K562 (cell line): ENCODE data around the gene ENG. TPM values are rescaled to one million over a fixed set of nuclear protein-coding genes. Genes with fewer than 3 reads are reported as not detected.

Source experiments
- BHLHE40 ChIP-seq: IDR thresholded peaks from 2 replicates; pipeline ENCODE4 v1.6.1; 2011; ENCODE audit warnings: low read length, improper control_type of control experiment
- FOXJ3 ChIP-seq: sonication (generic); formaldehyde crosslinking; IDR thresholded peaks from 2 replicates; pipeline ENCODE4 v1.4.0; 2020; ENCODE audit warnings: mild to moderate bottlenecking, missing genetic modification reagents
- FOXK2 ChIP-seq, 2 experiments: fragments of 450-650 bp; IDR thresholded peaks in 1 of 2; conservative IDR thresholded peaks in 1 of 2; 2 replicates each; pipeline ENCODE4 v1.6.1; 2016; ENCODE audit warnings: low read depth in 2 of 2, mild to moderate bottlenecking in 1 of 2
- FOXM1 ChIP-seq, 2 experiments: fragments of 450-650 bp in 1 of 2; sonication (generic) in 1 of 2; formaldehyde crosslinking in 1 of 2; IDR thresholded peaks; 2 replicates each; pipeline versions ENCODE4 v1.6.1 to v1.9.0; 2017 to 2022; ENCODE audit warnings: low read depth in 2 of 2, mild to moderate bottlenecking in 2 of 2, missing genetic modification reagents in 1 of 2, moderate library complexity in 1 of 2
- KLF13 ChIP-seq: fragments of 450-650 bp; IDR thresholded peaks from 2 replicates; pipeline ENCODE4 v1.6.1; 2016; ENCODE audit warnings: missing genetic modification characterization, low read depth, mild to moderate bottlenecking, missing compliant biosample characterization, moderate library complexity, borderline replicate concordance
- MYNN ChIP-seq, 2 experiments: sonication (generic); formaldehyde crosslinking in 1 of 2; IDR thresholded peaks; 2 replicates each; pipeline versions ENCODE4 v1.5.0 to v1.6.1; 2016 to 2020; ENCODE audit warnings: antibody characterized with exemption in 1 of 2, missing genetic modification reagents in 1 of 2
- PCBP2 ChIP-seq: fragments of 200-400 bp; formaldehyde crosslinking; IDR thresholded peaks from 2 replicates; pipeline ENCODE4 v1.6.1; 2018; ENCODE audit warnings: low read length, low read depth, mild to moderate bottlenecking, moderate library complexity; ENCODE audit not compliant: poor library complexity, severe bottlenecking
- PML ChIP-seq: IDR thresholded peaks from 2 replicates; pipeline ENCODE4 v1.6.1; 2012; ENCODE audit warnings: low read length, inconsistent platforms
- SMC3 ChIP-seq: conservative IDR thresholded peaks from 2 replicates; pipeline ENCODE4 v1.6.1; 2011; ENCODE audit warnings: low read depth, low read length, improper control_type of control experiment; ENCODE audit not compliant: insufficient read depth
- ZC3H8 ChIP-seq: fragments of 450-650 bp; IDR thresholded peaks from 2 replicates; pipeline ENCODE4 v1.6.1; 2017
- ZNF121 ChIP-seq: sonication (generic); formaldehyde crosslinking; conservative IDR thresholded peaks from 2 replicates; pipeline ENCODE4 v1.8.0; 2022; ENCODE audit warnings: missing genetic modification reagents
- ZNF431 ChIP-seq: sonication (generic); formaldehyde crosslinking; IDR thresholded peaks from 2 replicates; pipeline ENCODE4 v1.8.0; 2022; ENCODE audit warnings: mild to moderate bottlenecking, missing genetic modification reagents
- polyA plus RNA-seq, 8 experiments: library from polyadenylated mRNA; depleted of rRNA in 4 of 8; stranded (reverse) in 5 of 8; unstranded in 3 of 8; fragments of >200 nt; fragmentation: Nextera tagmentation in 2 of 8; fragmentation: Illumina TruSeq in 1 of 8; extraction: Ambion mirVana in 2 of 8; extraction: Trizol in 1 of 8; gene quantifications; 2 replicates each; pipeline versions ENCODE4 v1.2.1 to v1.2.3, GENCODE V29; 2011 to 2014; ENCODE audit warnings: inconsistent platforms in 1 of 8, missing spikeins in 1 of 8
- total RNA-seq, 7 experiments: library from RNA; depleted of rRNA in 6 of 7; stranded (reverse); fragments of >200 nt in 6 of 7; fragmentation: Illumina TruSeq in 2 of 7; extraction: Trizol in 2 of 7; gene quantifications; 2 replicates each; pipeline versions ENCODE4 v1.2.1 to v1.2.3, GENCODE V29; 2011 to 2021; ENCODE audit warnings: low replicate concordance in 1 of 7
- TF ChIP-seq, protein P1 (sequence below): sonication (generic); formaldehyde crosslinking; IDR thresholded peaks from 2 replicates; pipeline ENCODE4 v1.5.0; 2020; ENCODE audit warnings: missing genetic modification reagents
- TF ChIP-seq, protein P2 (sequence below): fragments of 450-650 bp; IDR thresholded peaks from 2 replicates; pipeline ENCODE4 v1.6.1; 2017; ENCODE audit warnings: antibody characterized with exemption, mild to moderate bottlenecking
- TF ChIP-seq, protein P3 (sequence below): fragments of 250-450 bp; sonication (Bioruptor Pico); IDR thresholded peaks from 2 replicates; pipeline ENCODE4 v1.8.0; 2021; ENCODE audit warnings: moderate library complexity, mild to moderate bottlenecking, inconsistent platforms
- TF ChIP-seq, protein P4 (sequence below): IDR thresholded peaks from 2 replicates; pipeline ENCODE4 v1.6.1; 2016; ENCODE audit warnings: missing genetic modification characterization, missing compliant biosample characterization
- TF ChIP-seq, protein P5 (sequence below): fragments of 450-650 bp; IDR thresholded peaks from 2 replicates; pipeline ENCODE4 v1.6.1; 2017; ENCODE audit warnings: antibody characterized with exemption

The ENG gene
- total and polyA plus RNA-seq, 9 of the 15 experiments (the other 6 are each of a cell fraction or from before 2014, with no cell fraction given), result 0.04 to 0.40 (median 0.14) TPM; not detected in 1

DNA sequence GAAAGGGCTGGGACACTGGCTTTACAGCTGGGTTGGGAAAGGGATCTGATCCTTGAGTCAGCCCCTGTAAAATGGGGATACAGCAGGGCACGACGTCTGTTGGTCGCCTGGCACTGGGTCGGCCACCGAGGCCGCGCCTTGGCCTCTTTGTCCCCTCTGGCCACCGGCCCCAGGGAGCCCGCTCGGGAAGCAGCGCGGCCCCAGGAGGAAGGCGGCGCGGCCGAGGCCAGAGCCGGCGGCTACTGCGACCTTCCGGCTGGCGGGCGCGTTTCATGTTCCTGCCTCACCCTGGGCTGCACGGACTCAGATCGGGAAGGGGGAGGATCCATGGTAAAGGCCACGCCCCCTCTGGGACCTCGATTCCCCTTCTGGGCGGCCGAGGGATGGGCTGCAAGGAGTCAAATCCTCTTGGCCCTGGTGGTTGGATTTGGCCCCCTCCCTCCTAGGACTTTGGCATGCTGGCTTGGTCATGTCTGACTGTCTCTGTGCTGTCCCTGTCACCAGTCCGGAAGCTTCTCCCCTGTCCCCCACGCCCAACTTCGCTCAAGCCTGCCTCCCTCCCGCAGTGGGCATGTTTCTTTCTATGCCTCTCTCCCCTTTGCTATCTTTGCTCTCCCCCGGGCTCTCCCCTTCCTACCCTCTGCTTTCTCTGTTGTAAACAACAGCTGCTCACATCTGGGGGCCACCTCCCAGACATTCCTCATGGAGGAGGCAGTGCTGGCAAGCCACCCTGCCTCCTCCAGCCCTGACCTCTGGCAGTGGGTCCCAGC, 26.0 kb downstream of the ENG start (continued):
- TF ChIP-seq FOXM1 (IDR thresholded peaks at IDR 0.05; ENCODE audit: low read depth) (no peak), FOXM1 (CRISPR knock-in tag; IDR thresholded peaks at IDR 0.05; ENCODE audit: low read depth) (peak; percentile 44; the same call in 1 of the 2 replicates), KLF13 (tag) (0 out of 2 replicates have a peak, but pooled peaks have one; percentile 42), ZC3H8 (no peak), FOXJ3 (CRISPR knock-in tag) (no peak), FOXK2 (conservative IDR thresholded peaks at IDR 0.05 in 1 of 2, IDR thresholded peaks at IDR 0.05 in 1 of 2; ENCODE audit: low read depth in 2 of 2) (peak; percentile 86 to 94), ZNF431 (CRISPR knock-in tag) (no peak), BHLHE40 (no peak; the same call in 1 of the 2 replicates), ZNF121 (CRISPR knock-in tag) (no peak), PCBP2 (no peak), MYNN (IDR thresholded peaks at IDR 0.05) (peak; percentile 59; the same call in 1 of the 2 replicates), MYNN (CRISPR knock-in tag; IDR thresholded peaks at IDR 0.05) (no peak), PML (peak; percentile 50; the same call in 1 of the 2 replicates), SMC3 (no peak)
- TF ChIP-seq, protein P1, sequence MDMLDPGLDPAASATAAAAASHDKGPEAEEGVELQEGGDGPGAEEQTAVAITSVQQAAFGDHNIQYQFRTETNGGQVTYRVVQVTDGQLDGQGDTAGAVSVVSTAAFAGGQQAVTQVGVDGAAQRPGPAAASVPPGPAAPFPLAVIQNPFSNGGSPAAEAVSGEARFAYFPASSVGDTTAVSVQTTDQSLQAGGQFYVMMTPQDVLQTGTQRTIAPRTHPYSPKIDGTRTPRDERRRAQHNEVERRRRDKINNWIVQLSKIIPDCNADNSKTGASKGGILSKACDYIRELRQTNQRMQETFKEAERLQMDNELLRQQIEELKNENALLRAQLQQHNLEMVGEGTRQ (CRISPR knock-in tag), result no peak
- TF ChIP-seq, protein P2, sequence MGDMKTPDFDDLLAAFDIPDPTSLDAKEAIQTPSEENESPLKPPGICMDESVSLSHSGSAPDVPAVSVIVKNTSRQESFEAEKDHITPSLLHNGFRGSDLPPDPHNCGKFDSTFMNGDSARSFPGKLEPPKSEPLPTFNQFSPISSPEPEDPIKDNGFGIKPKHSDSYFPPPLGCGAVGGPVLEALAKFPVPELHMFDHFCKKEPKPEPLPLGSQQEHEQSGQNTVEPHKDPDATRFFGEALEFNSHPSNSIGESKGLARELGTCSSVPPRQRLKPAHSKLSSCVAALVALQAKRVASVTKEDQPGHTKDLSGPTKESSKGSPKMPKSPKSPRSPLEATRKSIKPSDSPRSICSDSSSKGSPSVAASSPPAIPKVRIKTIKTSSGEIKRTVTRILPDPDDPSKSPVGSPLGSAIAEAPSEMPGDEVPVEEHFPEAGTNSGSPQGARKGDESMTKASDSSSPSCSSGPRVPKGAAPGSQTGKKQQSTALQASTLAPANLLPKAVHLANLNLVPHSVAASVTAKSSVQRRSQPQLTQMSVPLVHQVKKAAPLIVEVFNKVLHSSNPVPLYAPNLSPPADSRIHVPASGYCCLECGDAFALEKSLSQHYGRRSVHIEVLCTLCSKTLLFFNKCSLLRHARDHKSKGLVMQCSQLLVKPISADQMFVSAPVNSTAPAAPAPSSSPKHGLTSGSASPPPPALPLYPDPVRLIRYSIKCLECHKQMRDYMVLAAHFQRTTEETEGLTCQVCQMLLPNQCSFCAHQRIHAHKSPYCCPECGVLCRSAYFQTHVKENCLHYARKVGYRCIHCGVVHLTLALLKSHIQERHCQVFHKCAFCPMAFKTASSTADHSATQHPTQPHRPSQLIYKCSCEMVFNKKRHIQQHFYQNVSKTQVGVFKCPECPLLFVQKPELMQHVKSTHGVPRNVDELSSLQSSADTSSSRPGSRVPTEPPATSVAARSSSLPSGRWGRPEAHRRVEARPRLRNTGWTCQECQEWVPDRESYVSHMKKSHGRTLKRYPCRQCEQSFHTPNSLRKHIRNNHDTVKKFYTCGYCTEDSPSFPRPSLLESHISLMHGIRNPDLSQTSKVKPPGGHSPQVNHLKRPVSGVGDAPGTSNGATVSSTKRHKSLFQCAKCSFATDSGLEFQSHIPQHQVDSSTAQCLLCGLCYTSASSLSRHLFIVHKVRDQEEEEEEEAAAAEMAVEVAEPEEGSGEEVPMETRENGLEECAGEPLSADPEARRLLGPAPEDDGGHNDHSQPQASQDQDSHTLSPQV, result peak; percentile 89
- TF ChIP-seq, protein P3, sequence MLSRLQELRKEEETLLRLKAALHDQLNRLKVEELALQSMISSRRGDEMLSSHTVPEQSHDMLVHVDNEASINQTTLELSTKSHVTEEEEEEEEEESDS (CRISPR knock-in tag), result no peak
- TF ChIP-seq, protein P4, sequence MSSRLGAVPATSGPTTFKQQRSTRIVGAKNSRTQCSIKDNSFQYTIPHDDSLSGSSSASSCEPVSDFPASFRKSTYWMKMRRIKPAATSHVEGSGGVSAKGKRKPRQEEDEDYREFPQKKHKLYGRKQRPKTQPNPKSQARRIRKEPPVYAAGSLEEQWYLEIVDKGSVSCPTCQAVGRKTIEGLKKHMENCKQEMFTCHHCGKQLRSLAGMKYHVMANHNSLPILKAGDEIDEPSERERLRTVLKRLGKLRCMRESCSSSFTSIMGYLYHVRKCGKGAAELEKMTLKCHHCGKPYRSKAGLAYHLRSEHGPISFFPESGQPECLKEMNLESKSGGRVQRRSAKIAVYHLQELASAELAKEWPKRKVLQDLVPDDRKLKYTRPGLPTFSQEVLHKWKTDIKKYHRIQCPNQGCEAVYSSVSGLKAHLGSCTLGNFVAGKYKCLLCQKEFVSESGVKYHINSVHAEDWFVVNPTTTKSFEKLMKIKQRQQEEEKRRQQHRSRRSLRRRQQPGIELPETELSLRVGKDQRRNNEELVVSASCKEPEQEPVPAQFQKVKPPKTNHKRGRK (tag), result no peak
- TF ChIP-seq, protein P5, sequence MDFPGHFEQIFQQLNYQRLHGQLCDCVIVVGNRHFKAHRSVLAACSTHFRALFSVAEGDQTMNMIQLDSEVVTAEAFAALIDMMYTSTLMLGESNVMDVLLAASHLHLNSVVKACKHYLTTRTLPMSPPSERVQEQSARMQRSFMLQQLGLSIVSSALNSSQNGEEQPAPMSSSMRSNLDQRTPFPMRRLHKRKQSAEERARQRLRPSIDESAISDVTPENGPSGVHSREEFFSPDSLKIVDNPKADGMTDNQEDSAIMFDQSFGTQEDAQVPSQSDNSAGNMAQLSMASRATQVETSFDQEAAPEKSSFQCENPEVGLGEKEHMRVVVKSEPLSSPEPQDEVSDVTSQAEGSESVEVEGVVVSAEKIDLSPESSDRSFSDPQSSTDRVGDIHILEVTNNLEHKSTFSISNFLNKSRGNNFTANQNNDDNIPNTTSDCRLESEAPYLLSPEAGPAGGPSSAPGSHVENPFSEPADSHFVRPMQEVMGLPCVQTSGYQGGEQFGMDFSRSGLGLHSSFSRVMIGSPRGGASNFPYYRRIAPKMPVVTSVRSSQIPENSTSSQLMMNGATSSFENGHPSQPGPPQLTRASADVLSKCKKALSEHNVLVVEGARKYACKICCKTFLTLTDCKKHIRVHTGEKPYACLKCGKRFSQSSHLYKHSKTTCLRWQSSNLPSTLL, result no peak
